Epithelial cell of esophagus (primary cell): ENCODE data around the gene SUV39H2.

Experiments used
- DNase-seq: peaks from one replicate; pipeline ENCODE4 v3.0.0; 2010; ENCODE audit warnings: low read depth
- H3K4me3 ChIP-seq: 2 replicates; pipeline ENCODE4 v1.5.1; 2011; ENCODE audit warnings: mild to moderate bottlenecking, low read length, control low read depth
- CTCF ChIP-seq: IDR thresholded peaks from 2 replicates; pipeline ENCODE4 v1.5.1; 2011; ENCODE audit warnings: low read depth, mild to moderate bottlenecking, low read length, control low read depth, inconsistent platforms; ENCODE audit not compliant: insufficient read depth; ENCODE audit errors: missing control alignments

Gene SUV39H2

GRCh38 chr10:14839305-14839695, 39.4 kb upstream of the SUV39H2 start:
- H3K4me3 ChIP-seq: peak overlapping the region; percentile 96
- TF ChIP-seq CTCF: no peak
- no peak for DNase-seq

GRCh38 chr10:14840178-14840577, 38.5 kb upstream of the SUV39H2 start:
- H3K4me3 ChIP-seq: no peak overlapping the region

GRCh38 chr10:14843327-14843988, 35.2 kb upstream of the SUV39H2 start:
- no peak overlapping the region for H3K4me3 ChIP-seq
- no peak for TF ChIP-seq CTCF
- DNase-seq: no peak

More at GRCh38 chr10:14840178-14840577, 38.5 kb upstream of the SUV39H2 start:
- TF ChIP-seq CTCF: no peak
- DNase-seq: no peak

- no peak overlapping the region for H3K4me3 ChIP-seq
- no peak for DNase-seq
- no peak for TF ChIP-seq CTCF
These were observed 33.7 kb upstream of the SUV39H2 start for GRCh38 chr10:14844948-14845347.

- no peak overlapping the region for H3K4me3 ChIP-seq
- no peak for TF ChIP-seq CTCF
- no peak for DNase-seq
These were observed 26.4 kb upstream of the SUV39H2 start for GRCh38 chr10:14852236-14852635.

GRCh38 chr10:14855453-14855852, 23.2 kb upstream of the SUV39H2 start:
- no peak overlapping the region for H3K4me3 ChIP-seq
- TF ChIP-seq CTCF: no peak
- DNase-seq: no peak

GRCh38 chr10:14858338-14858960, 20.2 kb upstream of the SUV39H2 start:
- H3K4me3 ChIP-seq: no peak overlapping the region
- DNase-seq: no peak
- TF ChIP-seq CTCF: no peak
